HCT116 (cell line): ENCODE results near the gene TTYH1. TPM values are rescaled to one million over a fixed set of nuclear protein-coding genes. Genes with fewer than 3 reads are reported as not detected.

Experiments
- ATAC-seq: fragments of 200-7000 bp; cut with Tn5 transposase; 2 replicates; pipeline ENCODE4 v1.9.1; 2020; ENCODE audit warnings: mild to moderate bottlenecking, moderate library complexity
- BruUV-seq: library from RNA; stranded (reverse); fragments of 400-500 nt; replicated peaks from 2 replicates; lab custom pipeline; 2021; lab: Mats Ljungman, UMichigan
- CTCF ChIA-PET: fragments of 300-600 bp; sonication (Branson Sonifier 250); formaldehyde crosslinking; loops from one replicate; lab custom pipeline; 2021; ENCODE audit warnings: antibody characterized with exemption; lab: Charles Lee
- POLR2A ChIA-PET: fragments of 300-600, 350-600 bp; sonication (Branson Sonifier 250); formaldehyde crosslinking; loops from one replicate; lab custom pipeline; 2021; ENCODE audit warnings: antibody characterized with exemption; lab: Charles Lee
- RAD21 ChIA-PET, 2 experiments: fragments of 300-600 bp; sonication (Branson Sonifier 250); formaldehyde crosslinking; loops; one replicate each; lab custom pipeline; 2023; ENCODE audit warnings: low total read pairs in 2 of 2; ENCODE audit not compliant: uncharacterized antibody in 2 of 2, unreplicated experiment in 2 of 2, low non-redundant PET in 1 of 2; lab: Charles Lee
- DNase-seq: peaks from one replicate; pipeline ENCODE4 v3.0.0-alpha.2; 2010; ENCODE audit warnings: low read depth, low spot score
- H2AFZ ChIP-seq: fragments of 200-600 bp; shearing (Covaris generic), sonication (generic); 2 replicates; pipeline ENCODE4 v1.6.1; 2017; ENCODE audit warnings: low read depth, mixed run types, mixed read lengths, antibody characterized with exemption, low read length; ENCODE audit not compliant: poor library complexity, severe bottlenecking
- H3K27ac ChIP-seq: 2 replicates; pipeline ENCODE4 v1.5.1; 2012; ENCODE audit warnings: low read depth, low read length
- H3K27me3 ChIP-seq: fragments of 200-600 bp; sonication (generic); 2 replicates; pipeline ENCODE4 v1.6.1; 2016; ENCODE audit warnings: mixed run types, low read length, mixed read lengths; ENCODE audit not compliant: insufficient read depth
- H3K36me3 ChIP-seq, 2 experiments: fragments of 200-500 bp in 1 of 2; fragments of 200-600 bp in 1 of 2; sonication (Bioruptor generic) in 1 of 2; sonication (generic) in 1 of 2; 2 replicates each; pipeline versions ENCODE4 v1.5.1 to v1.6.1; 2014 to 2016; ENCODE audit warnings: low read length in 2 of 2, inconsistent platforms in 1 of 2, mixed read lengths in 1 of 2, mixed run types in 1 of 2; ENCODE audit not compliant: insufficient read depth in 2 of 2, control insufficient read depth in 1 of 2
- H3K4me1 ChIP-seq, 2 experiments: fragments of 200-600 bp in 1 of 2; sonication (generic) in 1 of 2; 2 replicates each; pipeline versions ENCODE4 v1.5.1 to v1.6.1; 2012 to 2017; ENCODE audit warnings: low read length in 2 of 2, inconsistent platforms in 1 of 2, mild to moderate bottlenecking in 1 of 2, mixed read lengths in 1 of 2, mixed run types in 1 of 2, moderate library complexity in 1 of 2; ENCODE audit not compliant: insufficient read depth in 2 of 2, control insufficient read depth in 1 of 2
- H3K4me2 ChIP-seq: fragments of 200-600 bp; sonication (generic); 2 replicates; pipeline ENCODE4 v1.6.1; 2017; ENCODE audit warnings: mixed run types, low read length, mixed read lengths
- H3K4me3 ChIP-seq, 2 experiments: fragments of 200-600 bp in 1 of 2; sonication (generic) in 1 of 2; replicated peaks in 1 of 2; 2 replicates each; pipeline ENCODE4 v1.5.1; 2011 to 2016; ENCODE audit warnings: low read length in 2 of 2, control low read depth in 1 of 2, low read depth in 1 of 2, mild to moderate bottlenecking in 1 of 2, mixed read lengths in 1 of 2, mixed run types in 1 of 2
- H3K79me2 ChIP-seq: fragments of 200-600 bp; sonication (generic); 2 replicates; pipeline ENCODE4 v1.6.1; 2017; ENCODE audit warnings: mild to moderate bottlenecking, mixed run types, low read length, moderate library complexity, mixed read lengths; ENCODE audit not compliant: insufficient read depth
- H3K9ac ChIP-seq: fragments of 200-600 bp; sonication (generic); 2 replicates; pipeline ENCODE4 v1.6.1; 2016; ENCODE audit warnings: low read length, mixed read lengths
- H3K9me2 ChIP-seq: fragments of 200-600 bp; sonication (generic), shearing (Covaris generic); 2 replicates; pipeline ENCODE4 v1.6.1; 2017; ENCODE audit warnings: mixed run types, mild to moderate bottlenecking, moderate library complexity; ENCODE audit not compliant: insufficient read depth
- H3K9me3 ChIP-seq, 2 experiments: fragments of 200-500 bp in 1 of 2; fragments of 200-600 bp in 1 of 2; sonication (Bioruptor generic) in 1 of 2; sonication (generic) in 1 of 2; 2 replicates each; pipeline ENCODE4 v1.6.1; 2014 to 2017; ENCODE audit warnings: low read length in 2 of 2, mixed read lengths in 2 of 2, inconsistent platforms in 1 of 2, low read depth in 1 of 2, mild to moderate bottlenecking in 1 of 2, mixed run types in 1 of 2, moderate library complexity in 1 of 2; ENCODE audit not compliant: control insufficient read depth in 1 of 2, insufficient read depth in 1 of 2
- H4K20me1 ChIP-seq: fragments of 200-600 bp; sonication (generic), shearing (Covaris generic); 2 replicates; pipeline ENCODE4 v1.6.1; 2017; ENCODE audit warnings: mixed run types, mild to moderate bottlenecking, moderate library complexity; ENCODE audit not compliant: insufficient read depth
- CBX3 ChIP-seq: IDR thresholded peaks from 2 replicates; pipeline ENCODE4 v1.6.1; 2012; ENCODE audit warnings: low read depth
- CEBPB ChIP-seq: IDR thresholded peaks from 2 replicates; pipeline ENCODE4 v1.6.1; 2012; ENCODE audit warnings: low read depth
- CTCF ChIP-seq, 3 experiments: fragments of 200-600 bp in 1 of 3; sonication (generic) in 1 of 3; IDR thresholded peaks in 2 of 3; conservative IDR thresholded peaks in 1 of 3; 2 replicates each; pipeline ENCODE4 v1.5.1; 2012 to 2017; ENCODE audit warnings: low read depth in 2 of 3, low read length in 2 of 3, antibody characterized with exemption in 1 of 3, borderline replicate concordance in 1 of 3, control low read depth in 1 of 3, mild to moderate bottlenecking in 1 of 3, mixed read lengths in 1 of 3, mixed run types in 1 of 3, moderate library complexity in 1 of 3; ENCODE audit not compliant: insufficient read depth in 1 of 3
- ELF1 ChIP-seq: IDR thresholded peaks from 2 replicates; pipeline ENCODE4 v1.6.1; 2012; ENCODE audit warnings: low read depth, borderline replicate concordance
- EZH2 ChIP-seq: fragments of 200-600 bp; sonication (generic); IDR thresholded peaks from 2 replicates; pipeline ENCODE4 v1.6.1; 2017; ENCODE audit warnings: antibody characterized with exemption, mixed run types
- EZH2phosphoT487 ChIP-seq: fragments of 200-600 bp; IDR thresholded peaks from 2 replicates; pipeline ENCODE4 v1.6.1; 2018; ENCODE audit warnings: antibody characterized with exemption, borderline replicate concordance
- JUND ChIP-seq: IDR thresholded peaks from 2 replicates; pipeline ENCODE4 v1.6.1; 2012
- POLR2A ChIP-seq: IDR thresholded peaks from 2 replicates; pipeline ENCODE4 v1.7.0; 2011; ENCODE audit warnings: borderline replicate concordance; ENCODE audit not compliant: insufficient read depth, insufficient read length; ENCODE audit errors: extremely low read depth
- POLR2AphosphoS5 ChIP-seq: IDR thresholded peaks from 2 replicates; pipeline ENCODE4 v1.6.1; 2011; ENCODE audit warnings: mild to moderate bottlenecking, low read depth, low read length, moderate library complexity
- RAD21 ChIP-seq: IDR thresholded peaks from 2 replicates; pipeline ENCODE4 v1.6.1; 2012; ENCODE audit warnings: low read depth, mild to moderate bottlenecking
- SIN3A ChIP-seq: IDR thresholded peaks from 2 replicates; pipeline ENCODE4 v1.6.1; 2012; ENCODE audit warnings: low read depth
- SRF ChIP-seq: IDR thresholded peaks from 2 replicates; pipeline ENCODE4 v1.6.1; 2012; ENCODE audit warnings: low read depth
- TCF7L2 ChIP-seq: IDR thresholded peaks from 2 replicates; pipeline ENCODE4 v1.7.0; 2011; ENCODE audit warnings: borderline replicate concordance, inconsistent platforms; ENCODE audit not compliant: insufficient read depth, insufficient read length; ENCODE audit errors: extremely low read depth
- YY1 ChIP-seq: IDR thresholded peaks from 2 replicates; pipeline ENCODE4 v1.6.1; 2011; ENCODE audit warnings: low read length, low read depth, moderate library complexity, mild to moderate bottlenecking; ENCODE audit not compliant: insufficient replicate concordance; ENCODE audit errors: extremely low read depth
- ZFX ChIP-seq: fragments of 450-650 bp; IDR thresholded peaks from 2 replicates; pipeline ENCODE4 v1.6.1; 2017
- ZNF274 ChIP-seq: fragments of 200-500 bp; sonication (Bioruptor generic); IDR thresholded peaks from 2 replicates; pipeline ENCODE4 v1.6.1; 2014; ENCODE audit warnings: mild to moderate bottlenecking, low read depth, low read length, inconsistent platforms
- intact Hi-C: fragments of 100-400 bp; cut with micrococcal nuclease; formaldehyde crosslinking; loops from 2 replicates; pipeline ENCODE4 v1.10.0; 2022
- total RNA-seq: library from RNA; stranded (reverse); gene quantifications from one replicate; pipeline ENCODE4 v1.2.1, GENCODE V29; 2021; ENCODE audit not compliant: unreplicated experiment
- TF ChIP-seq, protein P1 (sequence below): IDR thresholded peaks from 2 replicates; pipeline ENCODE4 v1.6.1; 2012
- TF ChIP-seq, protein P2 (sequence below): IDR thresholded peaks from 2 replicates; pipeline ENCODE4 v1.6.1; 2012
- TF ChIP-seq, protein P3 (sequence below): IDR thresholded peaks from 2 replicates; pipeline ENCODE4 v1.6.1; 2011; ENCODE audit warnings: mild to moderate bottlenecking, low read length, moderate library complexity; ENCODE audit not compliant: insufficient replicate concordance; ENCODE audit errors: extremely low read depth
- TF ChIP-seq, protein P4 (sequence below): IDR thresholded peaks from 2 replicates; pipeline ENCODE4 v1.6.1; 2012; ENCODE audit warnings: low read depth

Gene TTYH1
- total RNA-seq, 1 experiment from 2014 or later = 0.37 TPM

GRCh38 chr19:54470991-54471782 is 55.9 kb downstream of the TTYH1 start:
- H3K4me1 ChIP-seq = peaks cover 6 to 9% of the 10 kb centered on the region in 2 experiments; a peak in 3 of 4 replicates
- ChIA-PET RAD21 (no interaction called here), POLR2A (no interaction called here), CTCF (no interaction called here)
- no TSS peak for BruUV-seq
- H3K9ac ChIP-seq = no peak overlapping the region
- intact Hi-C loops = no loop called here
- ATAC-seq (no peak), DNase-seq (no peak)
- H4K20me1 ChIP-seq = no peaks in the 10 kb centered on the region
- TF ChIP-seq SRF (no peak), CTCF (IDR thresholded peaks at IDR 0.05 in 2 of 3, conservative IDR thresholded peaks at IDR 0.05 in 1 of 3; ENCODE audit: borderline replicate concordance in 1 of 3, insufficient read depth in 1 of 3, low read depth in 2 of 3, low read length in 2 of 3) (no peak), ZFX (no peak), YY1 (no peak), EZH2 (no peak), JUND (no peak), CEBPB (no peak), TCF7L2 (no peak), SIN3A (no peak), ZNF274 (no peak), EZH2phosphoT487 (no peak), ELF1 (no peak), POLR2AphosphoS5 (no peak), POLR2A (no peak), CBX3 (no peak), RAD21 (no peak)
- TF ChIP-seq, protein P1, sequence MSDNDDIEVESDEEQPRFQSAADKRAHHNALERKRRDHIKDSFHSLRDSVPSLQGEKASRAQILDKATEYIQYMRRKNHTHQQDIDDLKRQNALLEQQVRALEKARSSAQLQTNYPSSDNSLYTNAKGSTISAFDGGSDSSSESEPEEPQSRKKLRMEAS = no peak
- TF ChIP-seq, protein P2, sequence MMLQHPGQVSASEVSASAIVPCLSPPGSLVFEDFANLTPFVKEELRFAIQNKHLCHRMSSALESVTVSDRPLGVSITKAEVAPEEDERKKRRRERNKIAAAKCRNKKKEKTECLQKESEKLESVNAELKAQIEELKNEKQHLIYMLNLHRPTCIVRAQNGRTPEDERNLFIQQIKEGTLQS = no peak
- TF ChIP-seq, protein P3, sequence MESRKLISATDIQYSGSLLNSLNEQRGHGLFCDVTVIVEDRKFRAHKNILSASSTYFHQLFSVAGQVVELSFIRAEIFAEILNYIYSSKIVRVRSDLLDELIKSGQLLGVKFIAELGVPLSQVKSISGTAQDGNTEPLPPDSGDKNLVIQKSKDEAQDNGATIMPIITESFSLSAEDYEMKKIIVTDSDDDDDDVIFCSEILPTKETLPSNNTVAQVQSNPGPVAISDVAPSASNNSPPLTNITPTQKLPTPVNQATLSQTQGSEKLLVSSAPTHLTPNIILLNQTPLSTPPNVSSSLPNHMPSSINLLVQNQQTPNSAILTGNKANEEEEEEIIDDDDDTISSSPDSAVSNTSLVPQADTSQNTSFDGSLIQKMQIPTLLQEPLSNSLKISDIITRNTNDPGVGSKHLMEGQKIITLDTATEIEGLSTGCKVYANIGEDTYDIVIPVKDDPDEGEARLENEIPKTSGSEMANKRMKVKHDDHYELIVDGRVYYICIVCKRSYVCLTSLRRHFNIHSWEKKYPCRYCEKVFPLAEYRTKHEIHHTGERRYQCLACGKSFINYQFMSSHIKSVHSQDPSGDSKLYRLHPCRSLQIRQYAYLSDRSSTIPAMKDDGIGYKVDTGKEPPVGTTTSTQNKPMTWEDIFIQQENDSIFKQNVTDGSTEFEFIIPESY = no peak
- TF ChIP-seq, protein P4, sequence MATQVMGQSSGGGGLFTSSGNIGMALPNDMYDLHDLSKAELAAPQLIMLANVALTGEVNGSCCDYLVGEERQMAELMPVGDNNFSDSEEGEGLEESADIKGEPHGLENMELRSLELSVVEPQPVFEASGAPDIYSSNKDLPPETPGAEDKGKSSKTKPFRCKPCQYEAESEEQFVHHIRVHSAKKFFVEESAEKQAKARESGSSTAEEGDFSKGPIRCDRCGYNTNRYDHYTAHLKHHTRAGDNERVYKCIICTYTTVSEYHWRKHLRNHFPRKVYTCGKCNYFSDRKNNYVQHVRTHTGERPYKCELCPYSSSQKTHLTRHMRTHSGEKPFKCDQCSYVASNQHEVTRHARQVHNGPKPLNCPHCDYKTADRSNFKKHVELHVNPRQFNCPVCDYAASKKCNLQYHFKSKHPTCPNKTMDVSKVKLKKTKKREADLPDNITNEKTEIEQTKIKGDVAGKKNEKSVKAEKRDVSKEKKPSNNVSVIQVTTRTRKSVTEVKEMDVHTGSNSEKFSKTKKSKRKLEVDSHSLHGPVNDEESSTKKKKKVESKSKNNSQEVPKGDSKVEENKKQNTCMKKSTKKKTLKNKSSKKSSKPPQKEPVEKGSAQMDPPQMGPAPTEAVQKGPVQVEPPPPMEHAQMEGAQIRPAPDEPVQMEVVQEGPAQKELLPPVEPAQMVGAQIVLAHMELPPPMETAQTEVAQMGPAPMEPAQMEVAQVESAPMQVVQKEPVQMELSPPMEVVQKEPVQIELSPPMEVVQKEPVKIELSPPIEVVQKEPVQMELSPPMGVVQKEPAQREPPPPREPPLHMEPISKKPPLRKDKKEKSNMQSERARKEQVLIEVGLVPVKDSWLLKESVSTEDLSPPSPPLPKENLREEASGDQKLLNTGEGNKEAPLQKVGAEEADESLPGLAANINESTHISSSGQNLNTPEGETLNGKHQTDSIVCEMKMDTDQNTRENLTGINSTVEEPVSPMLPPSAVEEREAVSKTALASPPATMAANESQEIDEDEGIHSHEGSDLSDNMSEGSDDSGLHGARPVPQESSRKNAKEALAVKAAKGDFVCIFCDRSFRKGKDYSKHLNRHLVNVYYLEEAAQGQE = no peak
- H3K27ac ChIP-seq = no peak overlapping the region
- no peaks in the 10 kb centered on the region for H3K36me3 ChIP-seq
- H3K79me2 ChIP-seq = no peaks in the 10 kb centered on the region
- H3K27me3 ChIP-seq = no peaks in the 10 kb centered on the region
- no peaks in the 10 kb centered on the region for H3K9me3 ChIP-seq
- H3K4me3 ChIP-seq = no peak overlapping the region
- no peaks in the 10 kb centered on the region for H3K9me2 ChIP-seq
- H3K4me2 ChIP-seq = no peak overlapping the region
- no peak overlapping the region for H2AFZ ChIP-seq
